Mesothelial cell of epicardium (in vitro differentiated cells): Measurements from ENCODE around the gene ENSA. TPM values are rescaled to one million over a fixed set of nuclear protein-coding genes. Genes with fewer than 3 reads are reported as not detected.

Source experiments
- DNase-seq, 2 experiments: peaks; one replicate each; pipeline ENCODE4 v3.0.0; 2021; ENCODE audit warnings: low spot score in 2 of 2; ENCODE audit not compliant: unreplicated experiment in 2 of 2
- H3K27ac Mint-ChIP-seq: 2 replicates; pipeline ENCODE4 v1.8.0; 2021; ENCODE audit warnings: mixed read lengths
- H3K27me3 Mint-ChIP-seq: 2 replicates; pipeline ENCODE4 v1.8.0; 2021; ENCODE audit warnings: low read depth, mixed read lengths
- H3K36me3 Mint-ChIP-seq: 2 replicates; pipeline ENCODE4 v1.8.0; 2021; ENCODE audit warnings: mixed read lengths
- H3K4me1 Mint-ChIP-seq: 2 replicates; pipeline ENCODE4 v1.8.0; 2021; ENCODE audit warnings: mixed read lengths
- H3K4me3 Mint-ChIP-seq: 2 replicates; pipeline ENCODE4 v1.8.0; 2021; ENCODE audit warnings: mild to moderate bottlenecking, moderate library complexity, mixed read lengths
- H3K9me3 Mint-ChIP-seq: 2 replicates; pipeline ENCODE4 v1.8.0; 2021; ENCODE audit warnings: mixed read lengths
- total RNA-seq: library from RNA; stranded (reverse); gene quantifications from 3 replicates; pipeline ENCODE4 v1.2.1, GENCODE V29; 2021
- TF ChIP-seq, protein P1 (sequence below): fragments of 200-600 bp; sonication (generic); IDR thresholded peaks from one replicate; pipeline ENCODE4 v1.5.0; 2021; ENCODE audit warnings: antibody characterized with exemption; ENCODE audit not compliant: unreplicated experiment

The ENSA gene, protein sequence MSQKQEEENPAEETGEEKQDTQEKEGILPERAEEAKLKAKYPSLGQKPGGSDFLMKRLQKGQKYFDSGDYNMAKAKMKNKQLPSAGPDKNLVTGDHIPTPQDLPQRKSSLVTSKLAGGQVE
- total RNA-seq = 115 to 117 TPM (median 117 TPM) in 3 replicates

- peak; percentile 89 to 93 for DNase-seq
- Mint-ChIP-seq H3K9me3 (no peaks in the 10 kb centered on the region), H3K4me3 (no peak within 1 kb of the TSS), H3K27me3 (no peaks in the 10 kb centered on the region), H3K36me3 (peaks cover 25% of the 10 kb centered on the region), H3K27ac (no peak within 1 kb of the TSS), H3K4me1 (peaks cover 9% of the 10 kb centered on the region)
- TF ChIP-seq, protein P1, sequence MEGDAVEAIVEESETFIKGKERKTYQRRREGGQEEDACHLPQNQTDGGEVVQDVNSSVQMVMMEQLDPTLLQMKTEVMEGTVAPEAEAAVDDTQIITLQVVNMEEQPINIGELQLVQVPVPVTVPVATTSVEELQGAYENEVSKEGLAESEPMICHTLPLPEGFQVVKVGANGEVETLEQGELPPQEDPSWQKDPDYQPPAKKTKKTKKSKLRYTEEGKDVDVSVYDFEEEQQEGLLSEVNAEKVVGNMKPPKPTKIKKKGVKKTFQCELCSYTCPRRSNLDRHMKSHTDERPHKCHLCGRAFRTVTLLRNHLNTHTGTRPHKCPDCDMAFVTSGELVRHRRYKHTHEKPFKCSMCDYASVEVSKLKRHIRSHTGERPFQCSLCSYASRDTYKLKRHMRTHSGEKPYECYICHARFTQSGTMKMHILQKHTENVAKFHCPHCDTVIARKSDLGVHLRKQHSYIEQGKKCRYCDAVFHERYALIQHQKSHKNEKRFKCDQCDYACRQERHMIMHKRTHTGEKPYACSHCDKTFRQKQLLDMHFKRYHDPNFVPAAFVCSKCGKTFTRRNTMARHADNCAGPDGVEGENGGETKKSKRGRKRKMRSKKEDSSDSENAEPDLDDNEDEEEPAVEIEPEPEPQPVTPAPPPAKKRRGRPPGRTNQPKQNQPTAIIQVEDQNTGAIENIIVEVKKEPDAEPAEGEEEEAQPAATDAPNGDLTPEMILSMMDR = no peak
Measured at GRCh38 chr1:150629115-150629928, at the start of gene ENSA. Gene ENSA, minus strand, starts transcription at chr1:150629612. Its CDS starts 142 bp downstream, at chr1:150629470.

GRCh38 chr1:150678988-150679387 lies 49.6 kb upstream of the ENSA start:
- Mint-ChIP-seq H3K9me3 (no peaks in the 10 kb centered on the region), H3K27ac (no peak overlapping the region), H3K36me3 (peaks cover 18% of the 10 kb centered on the region), H3K27me3 (no peaks in the 10 kb centered on the region), H3K4me1 (no peaks in the 10 kb centered on the region), H3K4me3 (no peak overlapping the region)
- TF ChIP-seq, protein P1 = no peak
- DNase-seq = no peak

- no peak overlapping the region for H3K27ac Mint-ChIP-seq
- TF ChIP-seq, protein P1 = no peak
- DNase-seq = no peak
- peaks cover 15% of the 10 kb centered on the region for H3K36me3 Mint-ChIP-seq
- no peak overlapping the region for H3K4me3 Mint-ChIP-seq
- no peaks in the 10 kb centered on the region for H3K4me1 Mint-ChIP-seq
- no peaks in the 10 kb centered on the region for H3K27me3 Mint-ChIP-seq
- H3K9me3 Mint-ChIP-seq = no peaks in the 10 kb centered on the region
Measured at GRCh38 chr1:150674881-150675280, 45.5 kb upstream of the ENSA start.

DNA sequence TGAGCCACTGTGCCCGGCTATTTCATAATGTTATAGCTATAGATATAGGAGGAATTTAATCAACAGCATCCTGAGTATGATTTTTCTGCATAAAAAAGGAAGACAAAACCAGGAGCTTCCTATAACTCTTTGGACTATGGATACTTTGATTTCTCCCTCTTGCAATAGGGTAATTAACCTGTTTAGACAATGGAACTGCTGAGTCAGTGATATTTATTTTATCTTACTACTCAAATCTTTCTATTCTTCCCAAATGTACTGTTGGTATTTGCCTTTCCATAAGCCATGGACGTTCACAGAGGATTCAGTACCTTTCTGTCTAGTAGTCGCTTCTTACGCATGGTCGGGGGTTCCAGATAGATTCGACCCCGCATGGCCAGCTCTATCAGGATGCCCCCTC lies 33.9 kb upstream of the ENSA start:
- no peak for DNase-seq
- Mint-ChIP-seq H3K36me3 (peaks cover 39% of the 10 kb centered on the region), H3K27me3 (no peaks in the 10 kb centered on the region), H3K9me3 (peaks cover 3% of the 10 kb centered on the region), H3K4me1 (peaks cover 2% of the 10 kb centered on the region), H3K4me3 (no peak overlapping the region), H3K27ac (no peak overlapping the region)
- TF ChIP-seq, protein P1 = no peak

GRCh38 chr1:150662811-150663210 lies 33.4 kb upstream of the ENSA start:
- DNase-seq = no peak
- Mint-ChIP-seq H3K4me3 (no peak overlapping the region), H3K4me1 (peaks cover under 1% of the 10 kb centered on the region), H3K27me3 (no peaks in the 10 kb centered on the region), H3K27ac (no peak overlapping the region), H3K9me3 (peaks cover 3% of the 10 kb centered on the region), H3K36me3 (peaks cover 40% of the 10 kb centered on the region)
- TF ChIP-seq, protein P1 = no peak
